Heart left ventricle (tissue), 13 donors: ENCODE measurements around the gene CCDC24.

ENCODE experiments used
- POLR2A ChIP-seq, 2 donors: fragments of 450-650 bp; IDR thresholded peaks; one replicate each; pipeline ENCODE4 v1.6.1; 2017; ENCODE audit warnings: antibody characterized with exemption in 2 of 2, mild to moderate bottlenecking in 2 of 2, moderate library complexity in 2 of 2
- TF ChIP-seq, protein P1 (sequence below), 12 donors: fragments of 200-600 bp; sonication (generic) in 4 of 12; IDR thresholded peaks; one replicate each; pipeline versions ENCODE4 v1.5.0 to v1.8.0; 2018 to 2022; ENCODE audit warnings: antibody characterized with exemption in 12 of 12, mild to moderate bottlenecking in 5 of 12
- donor health status: ischemic (EF 13 %, LVEDD 7.1; RV severe dilation, severe dysfunction).
- donor health status: DM: no; HTN: yes; CAD: no.
- donor health status: DM: no; HTN: no; CAD: no.
- donor health status: ischemic (EF 25% LVEDD 6.9; RV normal size, moderate dysfunction).
- donor health status: ischemic (EF 25% LVEDD 5.7; RV mildly dilated, moderate dysfunction).
- donor health status: ischemic (EF 35%, LVEDD 5.7; RV mildly dilated, moderate dysfunction).
- donor health status: nonischemic (EF 11% LVEDD 7.7; RV severe dilation, severe dysfunction).
- donor health status: DM: yes; HTN: yes; CAD: no.
- donor health status: PGD.
- donor health status: ischemic (EF 29% LVEDD 5.4; RV normal size, mild dysfunction).
- donor health status: nonischemic (EF 23%, LVEDD 6.1; RV moderate dilation, normal function).

DNA sequence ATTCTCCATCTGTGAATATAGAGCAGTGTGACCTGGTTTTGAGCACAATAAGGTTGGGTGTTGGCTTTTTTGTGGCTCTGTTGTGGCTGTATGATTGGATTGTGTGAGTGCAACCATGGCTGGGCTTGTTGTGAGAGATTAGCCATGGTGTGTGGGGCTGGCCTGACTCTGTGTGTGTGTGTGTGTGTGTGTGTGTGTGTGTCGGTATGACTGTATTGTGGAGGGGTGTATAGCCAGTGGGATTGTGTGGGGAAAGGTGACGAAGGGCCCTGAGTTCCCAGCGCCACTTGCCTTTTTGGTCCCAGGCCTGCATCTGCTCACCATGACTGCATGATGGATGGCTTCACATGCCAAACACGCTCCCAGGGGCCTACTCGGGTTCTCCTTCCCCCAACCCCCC, 45.8 kb downstream of the CCDC24 start:
- TF ChIP-seq, protein P1, sequence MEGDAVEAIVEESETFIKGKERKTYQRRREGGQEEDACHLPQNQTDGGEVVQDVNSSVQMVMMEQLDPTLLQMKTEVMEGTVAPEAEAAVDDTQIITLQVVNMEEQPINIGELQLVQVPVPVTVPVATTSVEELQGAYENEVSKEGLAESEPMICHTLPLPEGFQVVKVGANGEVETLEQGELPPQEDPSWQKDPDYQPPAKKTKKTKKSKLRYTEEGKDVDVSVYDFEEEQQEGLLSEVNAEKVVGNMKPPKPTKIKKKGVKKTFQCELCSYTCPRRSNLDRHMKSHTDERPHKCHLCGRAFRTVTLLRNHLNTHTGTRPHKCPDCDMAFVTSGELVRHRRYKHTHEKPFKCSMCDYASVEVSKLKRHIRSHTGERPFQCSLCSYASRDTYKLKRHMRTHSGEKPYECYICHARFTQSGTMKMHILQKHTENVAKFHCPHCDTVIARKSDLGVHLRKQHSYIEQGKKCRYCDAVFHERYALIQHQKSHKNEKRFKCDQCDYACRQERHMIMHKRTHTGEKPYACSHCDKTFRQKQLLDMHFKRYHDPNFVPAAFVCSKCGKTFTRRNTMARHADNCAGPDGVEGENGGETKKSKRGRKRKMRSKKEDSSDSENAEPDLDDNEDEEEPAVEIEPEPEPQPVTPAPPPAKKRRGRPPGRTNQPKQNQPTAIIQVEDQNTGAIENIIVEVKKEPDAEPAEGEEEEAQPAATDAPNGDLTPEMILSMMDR (IDR thresholded peaks at IDR 0.05) = no peak
- no peak for TF ChIP-seq POLR2A (IDR thresholded peaks at IDR 0.05)
